NT2/D1 (cell line): ENCODE data around the gene P2RY6.

Experiments used
- DNase-seq: peaks from one replicate; pipeline ENCODE4 v3.0.0-alpha.2; 2011; ENCODE audit warnings: low read depth, low spot score
- H3K27me3 ChIP-seq: 2 replicates; pipeline ENCODE4 v1.6.0; 2011; ENCODE audit warnings: mild to moderate bottlenecking; ENCODE audit not compliant: insufficient read length, insufficient read depth
- H3K36me3 ChIP-seq: 2 replicates; pipeline ENCODE4 v1.6.1; 2011; ENCODE audit warnings: mild to moderate bottlenecking, low read length, mixed read lengths; ENCODE audit not compliant: insufficient read depth, insufficient read length
- H3K4me1 ChIP-seq: 2 replicates; pipeline ENCODE4 v1.5.1; 2011; ENCODE audit not compliant: insufficient read depth, insufficient read length
- H3K4me3 ChIP-seq: 2 replicates; pipeline ENCODE4 v1.5.1; 2011; ENCODE audit warnings: low read depth; ENCODE audit not compliant: insufficient read length
- H3K9ac ChIP-seq: 2 replicates; pipeline ENCODE4 v1.6.0; 2011; ENCODE audit warnings: low read depth; ENCODE audit not compliant: insufficient read length
- H3K9me3 ChIP-seq: 2 replicates; pipeline ENCODE4 v1.5.1; 2011; ENCODE audit warnings: mild to moderate bottlenecking, low read length; ENCODE audit not compliant: insufficient read depth
- SUZ12 ChIP-seq: IDR thresholded peaks from 2 replicates; pipeline ENCODE4 v1.6.1; 2011; ENCODE audit not compliant: insufficient read length, insufficient read depth; ENCODE audit errors: extremely low read depth
- YY1 ChIP-seq: IDR thresholded peaks from 2 replicates; pipeline ENCODE4 v1.6.1; 2011; ENCODE audit not compliant: insufficient read length, insufficient read depth
- ZNF274 ChIP-seq: IDR thresholded peaks from 2 replicates; pipeline ENCODE4 v1.6.1; 2011; ENCODE audit warnings: mild to moderate bottlenecking, low read depth, low read length

P2RY6 gene

GRCh38 chr11:73316422-73316821 lies 44.3 kb downstream of the P2RY6 start:
- Histone ChIP-seq H3K36me3 (peaks cover 57% of the 10 kb centered on the region), H3K9me3 (no peaks in the 10 kb centered on the region), H3K9ac (no peak overlapping the region), H3K4me1 (peaks cover 35% of the 10 kb centered on the region), H3K4me3 (no peak overlapping the region), H3K27me3 (no peaks in the 10 kb centered on the region)
- DNase-seq: no peak
- no peak for TF ChIP-seq SUZ12
- TF ChIP-seq YY1: no peak
- no peak for TF ChIP-seq ZNF274

GRCh38 chr11:73317373-73317772 lies 45.2 kb downstream of the P2RY6 start:
- no peak for DNase-seq
- H3K9ac ChIP-seq: no peak overlapping the region
- TF ChIP-seq ZNF274 (no peak), SUZ12 (no peak), YY1 (no peak)
- H3K9me3 ChIP-seq: no peaks in the 10 kb centered on the region
- H3K4me1 ChIP-seq: peaks cover 37% of the 10 kb centered on the region
- peaks cover 47% of the 10 kb centered on the region for H3K36me3 ChIP-seq
- H3K4me3 ChIP-seq: no peak overlapping the region
- no peaks in the 10 kb centered on the region for H3K27me3 ChIP-seq

DNA sequence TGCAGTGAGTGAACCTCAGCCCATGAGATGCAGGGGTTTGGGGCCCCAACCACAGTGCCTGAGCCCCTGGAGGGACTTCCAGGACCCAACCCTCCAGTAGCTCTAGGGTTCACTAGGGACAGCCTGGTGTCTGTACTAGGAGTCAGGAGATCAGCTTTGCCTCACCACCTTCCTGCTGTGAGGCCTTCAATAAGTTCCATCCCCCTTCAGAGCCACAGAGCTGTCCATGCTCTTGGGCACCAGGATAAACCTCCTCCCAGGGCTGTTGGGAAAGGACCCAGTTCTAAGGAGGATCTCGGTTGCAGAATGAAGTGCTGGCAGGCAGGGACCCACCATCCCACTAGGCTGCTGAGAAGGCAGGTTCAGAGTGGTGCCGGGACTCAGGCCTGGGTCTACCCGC lies 45.7 kb downstream of the P2RY6 start:
- H3K4me1 ChIP-seq: peaks cover 41% of the 10 kb centered on the region
- H3K36me3 ChIP-seq: peaks cover 44% of the 10 kb centered on the region
- no peak overlapping the region for H3K9ac ChIP-seq
- no peaks in the 10 kb centered on the region for H3K27me3 ChIP-seq
- no peaks in the 10 kb centered on the region for H3K9me3 ChIP-seq
- no peak for DNase-seq
- TF ChIP-seq SUZ12: no peak
- no peak for TF ChIP-seq YY1
- no peak for TF ChIP-seq ZNF274
- H3K4me3 ChIP-seq: no peak overlapping the region

DNA sequence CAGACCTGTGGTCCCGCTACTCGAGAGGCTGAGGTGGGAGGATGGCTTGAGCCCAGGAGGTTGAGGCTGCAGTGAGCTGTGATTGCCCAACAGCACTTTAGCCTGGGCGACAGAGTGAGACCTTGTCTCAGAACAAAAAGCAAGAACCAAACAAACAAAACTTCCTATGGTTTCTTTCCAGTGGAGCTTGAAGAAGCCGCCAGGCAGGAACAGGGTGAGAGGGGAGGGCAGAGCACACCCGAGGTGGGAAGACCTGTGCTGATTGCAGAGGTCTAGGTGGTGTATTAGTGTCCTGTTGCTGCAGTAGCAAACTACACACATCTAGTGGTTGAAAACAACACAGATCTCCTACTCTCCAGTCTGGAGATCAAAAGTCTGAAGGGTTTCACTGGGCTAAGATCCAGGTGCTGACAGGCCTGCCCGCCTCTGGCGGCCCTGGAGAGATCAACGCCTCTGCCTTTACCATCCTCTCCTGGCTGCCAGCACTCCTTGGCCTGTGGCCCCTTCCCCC lies 46.4 kb downstream of the P2RY6 start:
- peaks cover 41% of the 10 kb centered on the region for H3K36me3 ChIP-seq
- no peaks in the 10 kb centered on the region for H3K9me3 ChIP-seq
- H3K27me3 ChIP-seq: no peaks in the 10 kb centered on the region
- H3K9ac ChIP-seq: no peak overlapping the region
- no peak overlapping the region for H3K4me3 ChIP-seq
- no peak for TF ChIP-seq SUZ12
- no peak for TF ChIP-seq YY1
- no peak for TF ChIP-seq ZNF274
- no peak for DNase-seq
- H3K4me1 ChIP-seq: peaks cover 45% of the 10 kb centered on the region

DNA sequence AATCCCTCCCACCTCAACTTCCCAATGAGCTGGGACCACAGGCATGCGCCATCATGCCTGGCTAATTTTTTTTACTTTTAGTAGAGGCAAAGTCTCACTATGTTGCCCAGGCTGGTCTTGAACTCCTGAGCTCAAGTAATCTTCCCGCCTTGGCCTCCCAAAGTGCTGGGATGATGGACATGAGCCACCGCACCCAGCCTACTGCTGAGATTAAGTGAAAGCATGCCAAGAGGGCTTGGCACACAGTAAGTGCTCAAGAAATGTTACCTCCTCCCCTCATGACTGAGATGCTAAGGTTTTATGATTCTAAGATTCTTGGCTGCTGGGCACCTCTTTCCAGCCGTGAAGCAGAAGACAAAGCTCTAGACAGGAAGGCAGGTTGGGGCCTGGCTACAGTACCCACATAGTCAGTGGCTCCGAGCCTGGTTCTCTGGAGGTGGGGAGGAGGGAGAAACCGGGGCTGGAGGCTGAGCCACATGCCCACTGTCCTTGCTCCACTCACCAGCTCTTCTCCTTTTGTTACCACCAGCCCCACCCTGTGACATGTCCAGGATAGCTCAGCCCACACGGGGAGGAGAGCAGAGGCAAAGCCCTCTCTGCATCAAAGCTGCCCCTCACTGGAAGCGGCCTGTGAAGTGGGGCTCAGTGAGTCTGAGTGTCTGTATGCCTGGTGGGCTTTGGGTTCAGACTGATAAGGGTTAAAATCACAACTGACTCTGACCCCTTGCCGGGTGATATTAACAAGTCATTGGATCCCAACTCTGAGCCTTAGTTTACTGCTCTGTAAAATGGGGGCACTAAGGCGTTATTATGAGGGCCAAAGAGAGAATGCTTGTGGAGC lies 48.8 kb downstream of the P2RY6 start:
- Histone ChIP-seq H3K27me3 (no peaks in the 10 kb centered on the region), H3K4me3 (no peak overlapping the region), H3K4me1 (peaks cover 38% of the 10 kb centered on the region), H3K9me3 (no peaks in the 10 kb centered on the region), H3K36me3 (peaks cover 40% of the 10 kb centered on the region), H3K9ac (no peak overlapping the region)
- TF ChIP-seq SUZ12 (no peak), ZNF274 (no peak), YY1 (no peak)
- no peak for DNase-seq

DNA sequence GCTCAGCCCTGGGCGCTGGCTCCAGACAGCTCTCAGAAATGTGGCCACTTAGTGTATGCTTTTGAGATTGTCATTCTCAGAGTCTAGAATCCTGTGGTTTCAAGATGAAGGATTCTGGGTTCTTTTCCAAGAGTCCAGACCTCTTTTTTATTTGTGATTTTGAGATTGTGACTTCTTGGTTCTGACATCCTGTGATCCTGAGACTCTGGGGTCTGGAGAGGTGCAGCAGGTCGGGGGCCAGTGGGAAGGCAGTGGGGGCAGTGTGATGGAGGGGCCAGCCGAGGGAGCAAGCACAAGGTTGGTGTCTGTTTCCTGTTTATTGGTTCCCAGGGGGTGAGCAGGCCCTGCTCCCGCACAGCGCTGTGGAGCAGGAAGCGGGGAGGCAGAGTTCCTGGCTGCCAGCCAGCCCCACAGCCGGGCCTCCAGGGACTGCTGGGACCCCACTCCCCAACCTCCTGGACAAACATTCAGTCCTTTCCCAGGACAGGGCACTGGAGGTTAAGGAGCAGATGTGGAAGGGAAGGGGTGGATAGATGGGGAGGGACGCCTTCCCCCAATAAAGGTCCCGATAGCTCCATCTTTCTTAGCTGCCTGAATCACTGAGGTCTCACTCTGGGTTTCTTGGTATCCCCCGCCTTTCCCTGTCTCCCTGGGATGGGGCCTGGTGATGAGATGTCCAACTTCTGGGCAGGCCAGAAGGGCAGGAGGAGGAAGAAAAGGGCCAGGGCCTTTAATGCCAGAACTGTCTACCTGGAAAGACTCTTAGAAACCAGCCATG lies 49.7 kb downstream of the P2RY6 start:
- Histone ChIP-seq H3K4me1 (peaks cover 34% of the 10 kb centered on the region), H3K9ac (peak overlapping the region; percentile 21), H3K27me3 (no peaks in the 10 kb centered on the region), H3K9me3 (no peaks in the 10 kb centered on the region), H3K4me3 (no peak overlapping the region), H3K36me3 (peaks cover 37% of the 10 kb centered on the region)
- no peak for TF ChIP-seq SUZ12
- no peak for TF ChIP-seq ZNF274
- no peak for TF ChIP-seq YY1
- DNase-seq: no peak
